Fibroblast of skin of back (primary cell): Measurements from ENCODE around the gene SSH2.
"Not testable (repeated sequence)": the region's sequence is repeated elsewhere in the genome, so short reads cannot be mapped to it uniquely, and the experiment has no call there.

Experiments
- DNase-seq: peaks from one replicate; pipeline ENCODE4 v3.0.0-alpha.2; 2013

SSH2 gene

GRCh38 chr17:29655323-29655722, 274.7 kb downstream of the SSH2 start:
- no peak for DNase-seq

DNA sequence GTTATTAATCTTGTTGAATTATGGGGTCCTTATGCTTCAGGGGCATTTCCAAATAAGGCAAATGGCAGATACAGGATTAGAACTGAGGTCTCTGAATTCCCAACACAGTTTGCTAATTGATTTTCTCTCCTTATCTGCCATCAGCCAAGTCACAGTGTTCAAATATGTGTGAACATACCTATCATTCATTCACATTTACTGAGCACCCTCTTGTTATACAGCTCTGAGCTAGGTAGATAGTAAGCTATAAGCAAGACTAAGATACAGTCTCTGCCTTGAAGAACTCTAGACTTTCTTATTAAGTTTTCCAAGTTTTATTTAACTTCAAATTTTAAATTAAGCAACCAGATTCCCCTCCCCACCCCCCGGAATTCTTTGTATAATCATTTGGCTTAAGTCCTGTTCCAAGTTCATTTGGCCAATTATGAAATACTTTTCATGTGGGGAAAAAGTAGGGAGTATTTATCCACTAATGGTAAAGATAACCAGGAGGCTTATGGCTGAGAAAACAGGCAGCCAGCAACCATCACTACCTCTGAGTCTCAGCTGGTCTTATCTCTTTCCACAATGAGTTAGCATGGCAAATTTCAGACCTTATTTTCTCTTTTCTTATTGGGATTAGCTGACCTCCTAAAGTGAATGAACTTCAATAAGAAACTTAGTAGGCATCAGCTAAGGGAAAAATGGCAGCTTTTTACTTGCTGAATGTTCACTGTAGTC, 275.9 kb downstream of the SSH2 start:
- DNase-seq, result no peak

DNA sequence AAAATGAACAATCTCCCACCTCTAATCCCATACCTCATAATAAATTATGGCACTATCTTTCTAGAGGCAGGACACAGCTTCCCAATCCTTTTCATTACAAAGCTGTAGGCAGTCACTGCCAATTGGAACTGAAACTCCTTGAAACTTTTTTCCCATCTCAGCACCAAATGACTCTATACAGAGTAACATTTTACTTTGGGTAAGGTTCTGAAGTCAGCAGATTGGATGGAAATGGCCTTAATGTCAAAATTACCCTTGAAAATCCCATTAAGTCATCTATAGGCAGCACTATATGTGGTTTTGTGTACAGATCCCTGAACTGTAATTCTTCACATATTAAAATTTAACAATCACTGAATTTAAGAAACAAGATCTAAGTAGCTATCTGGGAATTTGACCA, 277.1 kb downstream of the SSH2 start:
- no peak for DNase-seq

DNA sequence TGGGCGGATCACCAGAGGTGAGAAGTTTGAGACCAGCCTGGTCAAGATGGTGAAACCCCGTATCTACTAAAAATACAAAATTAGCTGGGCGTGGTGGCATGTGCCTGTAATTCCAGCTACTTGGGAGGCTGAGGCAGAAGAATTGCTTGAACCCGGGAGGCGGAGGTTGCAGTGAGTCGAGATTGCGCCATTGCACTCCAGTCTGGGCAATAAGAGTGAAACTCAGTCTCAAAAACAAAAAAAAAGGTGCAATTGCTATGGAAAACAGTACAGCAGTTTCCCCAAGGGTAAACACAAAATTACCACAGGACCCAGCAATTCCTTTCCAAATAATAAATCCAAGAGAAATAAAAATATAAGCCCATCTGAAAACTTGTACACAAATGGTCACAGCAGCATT, 278.1 kb downstream of the SSH2 start:
- DNase-seq, result not testable (repeated sequence)

GRCh38 chr17:29650396-29650795, 279.6 kb downstream of the SSH2 start:
- no peak for DNase-seq

- DNase-seq, result no peak
Observed at GRCh38 chr17:29649359-29649758, 280.7 kb downstream of the SSH2 start.

DNA sequence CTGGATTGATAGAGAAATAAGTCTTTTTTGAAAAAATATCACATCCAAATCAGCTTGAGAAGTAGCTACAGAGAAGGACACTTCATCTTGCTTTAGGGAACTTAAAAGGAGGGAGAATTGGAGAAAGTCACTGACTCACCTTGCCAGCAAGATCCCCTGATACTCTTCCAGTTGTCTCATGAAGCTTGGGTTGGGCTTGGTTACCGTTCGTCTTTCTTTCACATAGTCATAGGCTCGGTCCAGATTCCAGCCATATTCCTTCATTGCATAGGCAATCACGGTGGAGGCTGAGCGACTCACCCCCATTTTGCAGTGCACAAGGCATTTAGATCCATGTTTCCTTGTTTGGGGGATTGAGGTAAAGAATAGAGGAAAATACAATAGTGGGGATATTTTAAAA, 282.0 kb downstream of the SSH2 start:
- no peak for DNase-seq

GRCh38 chr17:29645515-29646051, 284.4 kb downstream of the SSH2 start:
- DNase-seq, result peak; percentile 58

- no peak for DNase-seq
Observed at GRCh38 chr17:29643817-29644160, 286.2 kb downstream of the SSH2 start.

DNA sequence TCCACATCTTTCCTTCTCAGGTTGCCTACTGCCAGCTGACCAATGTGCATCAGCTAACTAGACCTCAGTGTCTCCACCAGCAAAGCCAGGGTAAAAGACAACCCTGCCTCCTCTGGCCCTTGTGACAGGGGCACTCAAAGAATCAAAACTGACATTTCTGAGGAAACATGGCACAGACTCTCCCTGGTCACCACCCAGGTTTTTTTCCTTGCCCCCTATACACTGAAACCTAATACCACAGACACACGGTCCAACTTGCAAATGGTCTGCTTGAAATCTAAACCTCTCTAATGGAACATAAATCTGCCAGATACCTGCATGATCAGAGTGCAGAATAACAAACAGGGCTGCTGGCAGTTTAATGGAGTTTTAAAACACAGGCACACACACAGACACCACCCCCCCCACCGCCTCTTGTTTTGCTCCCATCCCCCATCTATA, 287.8 kb downstream of the SSH2 start:
- DNase-seq, result no peak

DNA sequence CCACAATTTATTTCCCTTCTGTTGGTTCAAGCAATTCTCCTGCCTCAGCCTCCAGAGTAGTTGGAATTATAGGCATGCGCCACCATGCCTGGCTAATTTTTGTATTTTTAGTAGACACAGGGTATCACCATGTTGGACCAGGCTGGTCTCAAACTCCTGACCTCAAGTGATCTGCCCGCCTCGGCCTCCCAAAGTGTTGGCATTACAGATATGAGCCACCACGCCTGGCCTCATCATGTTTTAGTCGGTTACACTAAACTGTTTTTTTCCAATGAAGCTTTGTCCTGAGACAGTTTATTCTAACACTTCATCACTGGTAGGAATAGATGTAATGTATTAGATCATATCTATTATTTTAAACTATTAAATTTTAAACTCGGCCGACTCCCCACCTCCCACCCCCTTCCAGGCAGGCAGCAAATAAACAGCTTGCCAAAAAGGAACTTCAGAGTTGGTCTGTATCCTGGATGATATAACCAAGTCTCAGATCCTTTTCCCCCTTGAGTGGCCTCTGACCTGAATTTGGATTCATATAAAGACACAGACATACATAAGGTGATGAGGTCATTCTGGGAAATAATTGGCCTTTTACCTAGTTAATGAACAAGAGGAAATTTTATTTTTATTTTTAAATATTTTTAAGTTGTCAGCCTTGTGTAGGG, 288.9 kb downstream of the SSH2 start:
- DNase-seq, result no peak

GRCh38 chr17:29640413-29640812, 289.6 kb downstream of the SSH2 start:
- DNase-seq, result peak; percentile 81

DNA sequence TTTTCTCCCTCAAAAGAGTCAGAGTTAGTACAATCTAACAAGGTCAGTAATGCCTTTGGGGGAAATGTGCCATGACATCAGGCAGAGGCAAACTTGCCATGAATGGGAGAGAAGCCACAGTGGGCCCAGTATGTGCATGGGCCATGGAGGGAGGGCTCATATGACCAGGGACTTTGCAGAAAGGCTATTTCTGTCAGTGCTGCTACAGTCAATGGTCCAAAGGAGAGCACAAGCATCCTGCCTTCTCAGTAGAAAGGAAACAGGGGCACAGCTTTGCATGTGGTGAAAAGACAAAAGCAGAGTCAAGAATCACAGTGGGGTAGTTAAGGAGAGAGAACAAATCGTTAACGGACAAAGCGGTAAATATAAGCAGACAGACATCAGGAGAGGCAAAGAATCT, 296.1 kb downstream of the SSH2 start:
- DNase-seq, result no peak

- no peak for DNase-seq
Observed at GRCh38 chr17:29630630-29631193, 299.3 kb downstream of the SSH2 start.

GRCh38 chr17:29629839-29630238, 300.2 kb downstream of the SSH2 start:
- DNase-seq, result no peak

DNA sequence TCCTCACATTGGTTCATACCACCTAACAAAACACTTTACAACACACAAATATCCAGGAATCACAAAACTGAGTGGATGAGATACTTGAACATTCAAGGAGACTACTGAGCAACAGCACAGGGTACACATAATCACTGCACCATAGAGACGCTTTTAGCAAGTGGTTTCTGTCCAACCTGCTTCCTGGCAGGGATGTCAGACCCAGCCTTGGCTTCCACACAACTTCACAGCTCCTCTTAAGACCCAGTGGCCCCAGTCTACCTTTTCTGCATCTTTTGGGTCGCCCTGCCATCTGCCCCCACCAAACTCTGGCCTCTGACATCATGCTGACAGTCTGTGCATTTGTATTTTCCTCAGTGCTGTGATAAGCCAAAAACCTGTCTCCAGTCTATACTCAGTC, 301.4 kb downstream of the SSH2 start:
- DNase-seq, result no peak

DNA sequence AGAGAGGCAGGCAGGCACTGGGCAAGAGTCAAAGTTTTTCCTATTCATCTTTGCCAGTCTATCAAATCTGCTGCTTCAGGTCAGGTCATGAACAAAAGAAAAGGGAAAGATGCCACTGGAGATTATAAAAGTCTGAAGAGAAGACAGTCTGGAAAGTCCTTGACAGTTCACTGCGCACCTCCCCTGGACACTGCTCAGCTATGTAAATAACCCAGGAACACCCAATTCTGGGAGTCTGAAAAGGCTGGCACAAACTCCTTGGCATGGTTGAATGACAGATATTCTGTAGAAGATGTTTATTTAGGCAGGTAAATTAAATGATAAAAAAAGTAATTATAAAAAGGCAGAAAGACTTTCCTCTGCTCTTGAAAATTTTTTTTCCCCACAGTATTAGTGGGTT, 302.1 kb downstream of the SSH2 start:
- DNase-seq, result no peak

DNA sequence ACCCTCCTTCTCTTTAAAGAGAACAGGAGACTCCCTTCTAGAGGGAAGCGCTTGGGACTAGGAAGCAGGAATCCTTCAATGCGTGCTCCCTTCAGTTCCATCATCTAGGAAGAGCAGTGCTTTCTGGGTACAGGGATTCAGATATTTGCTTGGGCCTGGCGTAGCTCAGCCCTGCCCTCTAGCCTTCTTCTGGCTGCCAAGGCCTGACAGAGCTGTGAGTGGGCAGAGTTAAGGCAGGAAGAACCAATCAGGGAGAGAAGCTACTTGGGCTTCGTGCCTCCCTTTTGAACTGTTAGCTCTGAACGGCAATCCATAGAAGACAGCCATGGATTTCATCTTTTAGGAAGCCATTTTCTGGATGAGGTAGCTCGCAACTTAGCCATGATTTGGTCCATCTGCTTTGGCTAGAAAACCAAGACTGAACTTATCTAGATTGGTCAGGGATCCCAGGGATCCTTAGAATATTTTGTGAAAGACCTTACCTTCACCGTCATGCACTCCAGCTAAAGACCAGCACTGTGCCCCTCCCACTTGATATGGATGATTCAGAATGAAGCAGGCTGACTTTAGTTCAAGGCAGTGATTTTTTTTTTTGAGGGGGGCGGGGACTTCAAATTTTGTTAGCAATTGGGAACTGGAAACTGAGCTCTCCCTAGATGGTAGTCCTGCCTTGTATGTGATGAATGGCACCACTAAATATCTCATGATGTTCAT, 304.8 kb downstream of the SSH2 start:
- DNase-seq, result peak; percentile 51

GRCh38 chr17:29624586-29624985, 305.4 kb downstream of the SSH2 start:
- no peak for DNase-seq

DNA sequence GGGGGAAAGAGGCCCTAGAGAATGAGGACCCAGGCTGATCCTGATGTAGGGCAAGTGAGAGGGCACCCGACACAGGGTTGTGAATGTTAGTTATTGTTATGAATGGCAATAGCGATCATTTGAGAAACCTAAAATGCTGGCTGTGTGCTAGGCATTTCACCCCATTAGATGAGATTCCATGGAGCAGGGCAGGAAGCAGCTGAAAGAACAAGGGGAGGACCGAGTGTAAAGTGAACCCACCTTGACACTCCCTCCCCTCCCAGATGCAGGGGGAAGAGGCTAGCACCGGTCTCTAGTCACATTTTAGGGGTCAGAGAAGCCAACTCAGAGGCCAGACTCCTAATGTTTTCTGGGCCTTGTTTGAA, 306.8 kb downstream of the SSH2 start:
- DNase-seq, result no peak

GRCh38 chr17:29622337-29623282, 307.4 kb downstream of the SSH2 start, which contains the start of gene CORO6:
Gene CORO6 (minus strand): TSS chr17:29622912. CDS start chr17:29621421, 1,491 bp downstream.
- peak; percentile 52 for DNase-seq

GRCh38 chr17:29621751-29622194, 308.3 kb downstream of the SSH2 start:
- DNase-seq, result peak; percentile 13
